Stomach (tissue), 4 donors: ENCODE data around the gene XRCC4.

Experiments used
- EP300 ChIP-seq: sonication (generic); formaldehyde crosslinking; IDR thresholded peaks from one replicate; pipeline ENCODE4 v1.6.1; 2017; ENCODE audit warnings: antibody characterized with exemption
- TF ChIP-seq, protein P1 (sequence below), 7 experiments: fragments of 450-650 bp in 4 of 7; fragments of 200-600 bp in 3 of 7; sonication (generic) in 3 of 7; IDR thresholded peaks; one replicate each; pipeline ENCODE4 v1.5.1; 2016 to 2019; ENCODE audit warnings: antibody characterized with exemption in 7 of 7, control low read depth in 2 of 7, mild to moderate bottlenecking in 1 of 7

DNA sequence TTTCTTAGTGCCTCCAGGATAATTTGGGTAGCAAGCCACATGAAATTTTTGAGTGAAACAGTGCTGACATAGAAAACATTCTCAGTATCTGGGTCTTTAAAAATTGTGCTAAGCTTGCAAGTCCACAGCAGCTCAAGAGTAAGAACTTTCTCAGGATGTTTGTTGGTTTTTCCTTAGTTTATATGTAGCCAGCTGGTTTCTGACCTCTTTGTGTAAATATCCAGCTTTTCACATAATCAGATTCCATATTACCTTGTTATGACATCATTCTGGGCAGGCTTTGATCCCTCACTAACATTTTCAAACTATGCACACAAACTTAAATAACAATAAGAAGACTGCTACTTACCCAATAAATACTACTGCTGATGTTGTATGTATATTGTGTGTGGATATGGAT is 311.3 kb downstream of the XRCC4 start:
- TF ChIP-seq, protein P1, sequence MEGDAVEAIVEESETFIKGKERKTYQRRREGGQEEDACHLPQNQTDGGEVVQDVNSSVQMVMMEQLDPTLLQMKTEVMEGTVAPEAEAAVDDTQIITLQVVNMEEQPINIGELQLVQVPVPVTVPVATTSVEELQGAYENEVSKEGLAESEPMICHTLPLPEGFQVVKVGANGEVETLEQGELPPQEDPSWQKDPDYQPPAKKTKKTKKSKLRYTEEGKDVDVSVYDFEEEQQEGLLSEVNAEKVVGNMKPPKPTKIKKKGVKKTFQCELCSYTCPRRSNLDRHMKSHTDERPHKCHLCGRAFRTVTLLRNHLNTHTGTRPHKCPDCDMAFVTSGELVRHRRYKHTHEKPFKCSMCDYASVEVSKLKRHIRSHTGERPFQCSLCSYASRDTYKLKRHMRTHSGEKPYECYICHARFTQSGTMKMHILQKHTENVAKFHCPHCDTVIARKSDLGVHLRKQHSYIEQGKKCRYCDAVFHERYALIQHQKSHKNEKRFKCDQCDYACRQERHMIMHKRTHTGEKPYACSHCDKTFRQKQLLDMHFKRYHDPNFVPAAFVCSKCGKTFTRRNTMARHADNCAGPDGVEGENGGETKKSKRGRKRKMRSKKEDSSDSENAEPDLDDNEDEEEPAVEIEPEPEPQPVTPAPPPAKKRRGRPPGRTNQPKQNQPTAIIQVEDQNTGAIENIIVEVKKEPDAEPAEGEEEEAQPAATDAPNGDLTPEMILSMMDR (IDR thresholded peaks at IDR 0.05): no peak
- no peak for TF ChIP-seq EP300
